ENCODE results near the gene C2.

GRCh38 chr6:31972709-31973350, 45.3 kb downstream of the C2 start:
- TF ChIP-seq EZH2 (IDR thresholded peaks at IDR 0.05) (no peak), POLR2AphosphoS5 (IDR thresholded peaks at IDR 0.05; ENCODE audit: borderline replicate concordance, low read depth, low read length) (no peak), FOXP2 (optimal IDR thresholded peaks at IDR 0.05; ENCODE audit: control extremely low read depth, extremely low read length, insufficient read depth) (no peak)

Data from SK-N-MC (cell line).